ENCODE measurements around the gene CCPG1. TPM values are rescaled to one million over a fixed set of nuclear protein-coding genes. Genes with fewer than 3 reads are reported as not detected.

CCPG1 gene
- total and polyA plus RNA-seq, 2 of the 13 experiments (the other 11 are each of a cell fraction or from before 2014, with no cell fraction given), result 16.1 to 19.5 TPM

- TF ChIP-seq KLF15 (CRISPR knock-in tag; IDR thresholded peaks at IDR 0.05; ENCODE audit: borderline replicate concordance) (no peak), MIER3 (CRISPR knock-in tag; IDR thresholded peaks at IDR 0.05; ENCODE audit: borderline replicate concordance) (peak; percentile 79; the same call in 1 of the 2 replicates), ZZZ3 (CRISPR knock-in tag; IDR thresholded peaks at IDR 0.05; ENCODE audit: borderline replicate concordance) (peak; percentile 91; the same call in 1 of the 2 replicates), ARNT2 (CRISPR knock-in tag; IDR thresholded peaks at IDR 0.05; ENCODE audit: low read depth) (peak; percentile 77), ZNF354B (CRISPR knock-in tag; IDR thresholded peaks at IDR 0.05) (no peak), SPEN (CRISPR knock-in tag; IDR thresholded peaks at IDR 0.05; ENCODE audit: low read depth) (peak; percentile 83; the same call in 1 of the 2 replicates), ZSCAN5A (CRISPR knock-in tag; IDR thresholded peaks at IDR 0.05; ENCODE audit: borderline replicate concordance) (no peak), PRDM10 (CRISPR knock-in tag; IDR thresholded peaks at IDR 0.05; ENCODE audit: low read depth) (peak; percentile 86), XBP1 (CRISPR knock-in tag; IDR thresholded peaks at IDR 0.05) (no peak), ZNF18 (CRISPR knock-in tag; IDR thresholded peaks at IDR 0.05; ENCODE audit: insufficient replicate concordance) (peak; percentile 43), ATF4 (CRISPR knock-in tag; IDR thresholded peaks at IDR 0.05) (peak in 1 of 2 experiments; percentile 47; a peak in 1 of 4 replicates), ZBTB37 (CRISPR knock-in tag; IDR thresholded peaks at IDR 0.05) (no peak), HNRNPL (IDR thresholded peaks at IDR 0.05; ENCODE audit: low read depth, low read length) (peak; percentile 42; the same call in 1 of the 2 replicates), ATF7 (IDR thresholded peaks at IDR 0.05) (no peak), ATF7 (CRISPR knock-in tag; IDR thresholded peaks at IDR 0.05) (peak; percentile 79), ZNF44 (CRISPR knock-in tag; IDR thresholded peaks at IDR 0.05) (0 out of 2 replicates have a peak, but pooled peaks have one; percentile 36)
These were observed 89.3 kb downstream of the CCPG1 start, which contains the start of the genes PIGB and PIGBOS1 (continued) for GRCh38 chr15:55318588-55319494.

All from HepG2 (cell line).